GM21737 (cell line): Measurements from ENCODE around the gene TP53.

ENCODE experiments used
- ATAC-seq: cut with Tn5 transposase; IDR thresholded peaks from one replicate; pipeline ENCODE4 v1.9.1; 2021; ENCODE audit warnings: mild to moderate bottlenecking, moderate library complexity; ENCODE audit not compliant: unreplicated experiment

The TP53 gene

DNA sequence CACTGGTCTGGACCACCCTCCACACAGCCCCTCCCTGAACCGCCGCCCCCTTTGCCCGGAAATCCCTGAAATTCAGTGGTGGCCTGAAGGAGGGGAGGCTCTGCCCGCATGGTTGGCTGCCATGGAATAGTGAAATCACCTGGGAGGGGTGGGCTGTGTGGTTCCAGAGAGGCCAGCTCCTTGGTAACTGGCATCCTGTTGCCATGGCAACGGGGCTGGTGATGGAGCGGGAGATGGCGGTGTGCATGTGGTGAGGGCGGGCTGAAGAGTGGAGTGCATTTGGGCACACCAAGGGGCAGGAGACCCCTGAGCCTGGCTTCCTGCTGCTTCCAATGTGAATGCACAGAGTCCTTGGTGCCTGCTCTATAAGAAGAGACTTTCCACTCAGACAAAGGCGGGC, 20.2 kb upstream of the TP53 start:
- ATAC-seq, result no peak

DNA sequence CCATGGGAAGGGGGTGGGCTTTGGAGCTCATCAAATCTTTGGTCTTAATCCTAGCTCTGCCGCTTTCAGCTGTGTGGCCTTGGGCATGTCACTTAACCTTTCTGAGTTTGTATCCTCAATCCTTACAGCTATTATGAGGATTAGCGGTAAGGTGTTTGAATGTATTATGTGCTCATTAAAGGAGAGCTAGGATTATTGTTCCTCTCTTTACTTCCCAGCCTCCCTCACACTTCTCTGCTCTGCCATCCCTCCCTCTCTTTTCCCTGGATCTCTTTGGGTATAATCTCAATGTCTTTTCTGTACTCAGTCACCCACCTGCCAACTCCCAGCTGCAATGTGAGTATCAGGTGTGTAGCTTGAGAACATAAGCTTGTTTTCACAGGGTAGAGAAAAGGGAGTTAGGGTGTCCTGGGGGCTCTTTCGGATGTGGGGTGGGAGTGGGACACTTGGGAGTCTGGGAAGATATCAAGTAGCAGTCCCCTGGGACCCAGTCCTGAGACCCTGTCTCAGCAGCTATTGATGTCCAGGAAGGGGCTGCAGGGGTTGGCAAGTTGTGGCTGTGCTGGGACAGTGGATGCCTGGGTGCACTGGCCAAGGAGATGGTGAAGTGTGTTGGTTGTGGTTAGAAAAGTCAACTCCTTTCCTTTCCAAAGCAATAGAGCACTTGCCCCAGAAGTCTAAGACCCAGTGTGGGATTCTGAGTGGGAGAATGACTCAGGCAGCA, 19.5 kb upstream of the TP53 start:
- no peak for ATAC-seq

- ATAC-seq, result no peak
Observed at GRCh38 chr17:7705269-7706255, 18.3 kb upstream of the TP53 start.

- no peak for ATAC-seq
Observed at GRCh38 chr17:7704601-7705268, 17.4 kb upstream of the TP53 start, which contains the start of gene EFNB3. Gene EFNB3, plus strand, starts transcription at chr17:7705202. Its CDS starts 397 bp downstream, at chr17:7705599.

DNA sequence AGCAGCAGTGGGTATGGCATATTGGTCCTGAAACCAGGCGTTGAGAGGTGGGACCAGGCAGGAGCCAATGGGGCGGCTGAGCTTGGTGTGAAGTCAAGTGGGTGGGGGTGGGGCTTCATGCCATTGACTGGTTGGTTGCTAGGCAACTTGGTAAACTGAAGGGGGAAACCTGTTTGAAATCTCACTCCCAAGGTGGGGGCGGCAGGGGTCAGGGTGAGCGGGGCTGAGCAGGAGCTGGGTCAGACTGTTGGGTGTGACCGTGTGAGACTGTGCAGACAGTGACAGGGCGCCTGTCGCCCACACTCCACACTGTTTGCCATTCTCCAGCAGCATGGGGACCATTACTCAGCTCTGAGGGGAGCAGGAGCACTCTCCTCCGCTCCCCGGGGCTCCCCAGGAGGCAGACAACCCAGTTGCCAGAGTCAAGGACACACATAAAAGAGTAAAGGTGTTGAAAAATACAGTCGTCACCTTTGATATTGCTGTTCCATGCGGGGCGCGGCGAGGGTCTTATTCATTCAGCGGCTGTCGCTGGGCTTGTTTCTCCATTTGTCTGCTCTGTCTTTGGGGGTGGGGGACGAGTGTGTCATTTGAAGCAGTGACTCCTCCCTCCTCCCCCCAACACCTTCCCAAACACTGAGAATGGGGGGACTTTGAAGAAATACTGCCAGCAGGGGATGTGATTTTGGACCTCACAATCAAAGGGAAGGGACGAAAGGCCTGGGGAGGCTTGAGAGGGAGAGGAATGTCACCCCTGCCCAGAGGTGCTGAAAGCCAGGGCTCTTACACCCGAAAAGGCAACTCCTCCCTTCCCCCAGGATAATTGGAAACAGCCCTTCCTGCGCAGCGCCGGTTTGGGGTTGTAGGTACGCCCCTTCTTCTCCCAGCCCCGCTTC, 16.5 kb upstream of the TP53 start:
- no peak for ATAC-seq

DNA sequence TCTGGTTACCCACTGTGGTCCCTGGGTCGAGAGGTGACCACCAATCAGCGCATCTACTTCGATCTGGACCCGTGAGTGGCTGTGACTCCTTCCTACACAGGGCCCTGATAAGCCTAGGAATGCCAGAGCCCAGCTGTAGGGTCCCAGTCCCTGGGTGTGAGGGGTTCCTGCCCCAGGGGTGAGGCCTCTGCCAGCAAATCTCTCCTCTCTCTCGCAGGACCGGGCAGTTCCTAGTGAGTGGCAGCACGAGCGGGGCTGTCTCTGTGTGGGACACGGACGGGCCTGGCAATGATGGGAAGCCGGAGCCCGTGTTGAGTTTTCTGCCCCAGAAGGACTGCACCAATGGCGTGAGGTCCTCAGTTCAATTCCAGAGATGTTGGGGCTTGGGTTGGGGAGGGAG, 15.5 kb upstream of the TP53 start:
- ATAC-seq, result no peak

- ATAC-seq, result no peak
Observed at GRCh38 chr17:7701681-7702080, 14.4 kb upstream of the TP53 start.

- no peak for ATAC-seq
Observed at GRCh38 chr17:7700510-7700909, 13.2 kb upstream of the TP53 start.

DNA sequence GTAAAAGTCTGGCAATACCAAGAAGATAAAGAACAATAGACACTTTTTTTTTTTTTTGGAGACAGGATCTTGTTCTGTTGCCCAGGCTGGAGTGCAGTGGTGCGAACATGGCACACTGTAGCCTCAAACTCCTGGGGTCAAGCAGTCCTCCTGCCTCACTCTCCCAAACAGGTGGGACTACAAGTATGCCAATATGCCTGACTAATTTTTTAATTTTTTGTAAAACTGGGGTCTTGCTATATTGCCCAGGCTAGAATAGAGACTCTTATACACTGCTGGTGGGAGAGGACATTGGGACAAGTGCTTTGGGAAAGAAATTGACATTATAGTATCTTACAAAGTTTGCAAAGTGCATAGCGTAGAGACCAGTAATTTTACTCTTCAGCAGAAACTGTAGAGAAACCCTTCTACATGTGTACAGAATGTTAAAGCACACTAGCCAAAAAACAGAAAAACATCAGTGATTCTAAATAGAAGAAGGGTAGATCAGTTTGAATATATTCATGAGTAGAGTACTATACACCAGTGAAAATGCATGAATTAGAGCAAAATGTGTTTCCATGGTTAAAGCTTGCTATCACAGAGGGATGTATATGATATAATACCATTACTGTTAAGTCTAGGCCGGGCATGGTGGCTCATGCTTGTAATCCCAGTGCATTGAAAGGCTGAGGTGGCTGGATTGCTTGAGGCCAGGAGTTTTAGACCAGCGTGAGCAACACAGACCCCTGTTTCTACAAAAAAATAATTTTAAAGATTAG, 10.7 kb upstream of the TP53 start:
- ATAC-seq, result no peak

- ATAC-seq, result no peak
Observed at GRCh38 chr17:7695586-7695985, 8.3 kb upstream of the TP53 start.

DNA sequence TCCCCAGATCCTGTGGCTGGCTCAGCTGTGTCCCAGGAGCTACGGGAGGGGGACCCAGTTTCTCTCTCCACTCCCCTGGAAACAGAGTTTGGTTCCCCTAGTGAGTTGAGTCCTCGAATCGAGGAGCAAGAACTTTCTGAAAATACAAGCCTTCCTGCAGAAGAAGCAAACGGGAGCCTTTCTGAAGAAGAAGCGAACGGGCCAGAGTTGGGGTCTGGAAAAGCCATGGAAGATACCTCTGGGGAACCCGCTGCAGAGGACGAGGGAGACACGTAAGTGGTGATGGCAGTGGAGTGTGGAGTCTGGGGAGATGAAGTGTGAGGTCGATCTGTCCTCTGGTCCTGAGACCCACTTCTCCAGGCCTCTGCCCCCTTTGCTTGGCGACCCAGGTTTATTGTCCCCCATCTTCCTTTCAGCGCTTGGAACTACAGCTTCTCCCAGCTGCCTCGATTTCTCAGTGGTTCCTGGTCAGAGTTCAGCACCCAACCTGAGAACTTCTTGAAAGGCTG, 1.6 kb upstream of the TP53 start:
- no peak for ATAC-seq

DNA sequence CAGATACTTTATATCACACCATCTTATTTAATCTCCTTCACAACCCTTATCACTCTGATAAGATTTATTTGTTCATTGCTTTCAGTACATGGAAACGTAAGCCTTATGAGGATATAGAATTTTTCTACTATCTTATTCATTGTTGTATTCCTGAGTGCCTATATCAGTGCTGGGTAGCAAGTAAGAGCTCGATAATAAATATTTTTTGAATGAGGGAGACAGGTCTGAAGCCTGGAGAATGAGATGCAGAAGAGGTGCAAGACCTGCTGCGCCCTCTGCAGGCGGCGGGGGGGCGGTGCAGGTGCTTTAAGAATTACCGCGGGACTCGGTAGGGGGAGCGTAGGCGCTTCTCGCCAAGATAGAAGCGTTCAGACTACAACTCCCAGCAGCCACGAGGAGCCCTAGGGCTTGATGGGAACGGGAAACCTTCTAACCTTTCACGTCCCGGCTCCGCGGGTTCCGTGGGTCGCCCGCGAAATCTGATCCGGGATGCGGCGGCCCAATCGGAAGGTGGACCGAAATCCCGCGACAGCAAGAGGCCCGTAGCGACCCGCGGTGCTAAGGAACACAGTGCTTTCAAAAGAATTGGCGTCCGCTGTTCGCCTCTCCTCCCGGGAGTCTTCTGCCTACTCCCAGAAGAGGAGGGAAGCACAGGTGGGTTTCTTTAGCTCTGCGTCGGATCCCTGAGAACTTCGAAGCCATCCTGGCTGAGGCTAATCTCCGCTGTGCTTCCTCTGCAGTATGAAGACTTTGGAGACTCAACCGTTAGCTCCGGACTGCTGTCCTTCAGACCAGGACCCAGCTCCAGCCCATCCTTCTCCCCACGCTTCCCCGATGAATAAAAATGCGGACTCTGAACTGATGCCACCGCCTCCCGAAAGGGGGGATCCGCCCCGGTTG, 868 bp upstream of the TP53 start, which contains the start of gene WRAP53:
Gene WRAP53, plus strand, starts transcription at position 570 of the 900 bp plus-strand sequence. Its CDS starts 172 bp downstream, at position 742.
- peak; percentile 69 for ATAC-seq

GRCh38 chr17:7686222-7687071, 843 bp downstream of the TP53 start:
- ATAC-seq, result peak; percentile 42

DNA sequence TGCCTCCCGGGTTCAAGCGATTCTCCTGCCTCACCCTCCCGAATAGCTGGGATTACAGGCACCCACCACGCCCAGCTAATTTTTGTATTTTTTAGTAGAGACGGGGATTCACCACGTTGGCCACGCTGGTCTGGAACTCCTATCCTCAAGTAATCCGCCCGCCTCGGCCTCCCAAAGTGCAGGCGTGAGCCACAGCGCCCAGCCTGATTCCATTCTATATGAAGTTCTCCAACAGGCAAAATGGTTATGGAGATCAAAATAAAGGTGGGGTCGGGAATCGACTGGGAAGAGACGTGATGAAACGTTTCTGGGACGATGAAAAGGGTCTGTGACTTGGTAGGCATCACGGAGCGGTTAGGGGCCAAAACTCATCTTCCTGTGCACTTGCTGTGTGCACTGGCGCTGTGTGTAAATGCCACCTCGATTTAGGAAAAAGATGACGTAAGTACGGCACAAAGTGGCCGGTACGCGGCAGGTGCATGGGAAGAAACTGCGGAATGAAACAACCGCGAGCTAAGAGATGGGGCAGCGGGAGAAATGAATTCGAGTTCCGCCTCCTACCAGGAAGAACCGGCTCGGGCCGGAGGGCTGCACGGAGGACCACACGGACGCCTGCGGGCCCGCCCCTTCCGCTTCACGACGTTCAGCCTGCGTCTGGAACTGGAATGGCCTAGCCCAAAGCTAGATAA, 1.6 kb downstream of the TP53 start:
- ATAC-seq, result peak; percentile 40

GRCh38 chr17:7684851-7685532, 2.3 kb downstream of the TP53 start:
- no peak for ATAC-seq

GRCh38 chr17:7677388-7678067, 9.8 kb downstream of the TP53 start:
- no peak for ATAC-seq
